Ureter (tissue), 1 donor: ENCODE data around the gene VPS35L. TPM values are rescaled to one million over a fixed set of nuclear protein-coding genes. Genes with fewer than 3 reads are reported as not detected.
"Not testable (repeated sequence)": the region's sequence is repeated elsewhere in the genome, so short reads cannot be mapped to it uniquely, and the experiment has no call there.

Experiments used
- DNase-seq: peaks from one replicate; pipeline ENCODE4 v3.0.0-alpha.2; 2020; ENCODE audit warnings: low spot score
- total RNA-seq: library from RNA; stranded (reverse); gene quantifications from one replicate; pipeline ENCODE4 v1.2.4, GENCODE V29; 2023
- donor health status: DM: yes; HTN: yes; CAD: no.

The VPS35L gene
- total RNA-seq, 1 donor from 2014 or later = 76.4 TPM

- DNase-seq = no peak
These were observed 98.6 kb downstream of the VPS35L start for GRCh38 chr16:19654147-19654546.

GRCh38 chr16:19655242-19655777, 99.8 kb downstream of the VPS35L start:
- no peak for DNase-seq

GRCh38 chr16:19657831-19658230, 102.3 kb downstream of the VPS35L start:
- no peak for DNase-seq

- no peak for DNase-seq
These were observed 104.1 kb downstream of the VPS35L start for GRCh38 chr16:19659554-19659953.

GRCh38 chr16:19660432-19660831, 104.9 kb downstream of the VPS35L start:
- no peak for DNase-seq

- no peak for DNase-seq
These were observed 106.8 kb downstream of the VPS35L start for GRCh38 chr16:19662351-19662750.

- no peak for DNase-seq
These were observed 108.7 kb downstream of the VPS35L start for GRCh38 chr16:19664166-19664565.

GRCh38 chr16:19665313-19665712, 109.8 kb downstream of the VPS35L start:
- not testable (repeated sequence) for DNase-seq

- no peak for DNase-seq
These were observed 111.0 kb downstream of the VPS35L start for GRCh38 chr16:19666477-19666876.

- no peak for DNase-seq
These were observed 116.9 kb downstream of the VPS35L start for GRCh38 chr16:19672378-19672777.

- no peak for DNase-seq
These were observed 119.0 kb downstream of the VPS35L start for GRCh38 chr16:19674485-19674884.

- DNase-seq = no peak
These were observed 121.9 kb downstream of the VPS35L start for GRCh38 chr16:19677402-19677801.

GRCh38 chr16:19678804-19679203, 123.3 kb downstream of the VPS35L start:
- DNase-seq = no peak

- not testable (repeated sequence) for DNase-seq
These were observed 123.8 kb downstream of the VPS35L start for GRCh38 chr16:19679281-19679680.

GRCh38 chr16:19680881-19681340, 125.4 kb downstream of the VPS35L start:
- DNase-seq = no peak

- DNase-seq = no peak
These were observed 126.1 kb downstream of the VPS35L start for GRCh38 chr16:19681637-19682036.

GRCh38 chr16:19683453-19684236, 128.1 kb downstream of the VPS35L start:
- no peak for DNase-seq

GRCh38 chr16:19685176-19685575, 129.7 kb downstream of the VPS35L start:
- no peak for DNase-seq

GRCh38 chr16:19687279-19687678, 131.8 kb downstream of the VPS35L start:
- no peak for DNase-seq

GRCh38 chr16:19688396-19689024, 133.0 kb downstream of the VPS35L start:
- no peak for DNase-seq

- no peak for DNase-seq
These were observed 133.8 kb downstream of the VPS35L start for GRCh38 chr16:19689342-19689741.

GRCh38 chr16:19690196-19690595, 134.7 kb downstream of the VPS35L start:
- no peak for DNase-seq

GRCh38 chr16:19691161-19691711, 135.7 kb downstream of the VPS35L start:
- no peak for DNase-seq
